NCI-H1436 (cell line): ENCODE results near the gene MICAL3.

Source experiments
- DNase-seq: peaks from one replicate; lab custom pipeline; 2025; lab: John Stamatoyannopoulos, UW

The MICAL3 gene

GRCh38 chr22:17815703-17816254 is 208.6 kb downstream of the MICAL3 start:
- no peak for DNase-seq

- DNase-seq: no peak
Observed at GRCh38 chr22:17814830-17815229, 209.5 kb downstream of the MICAL3 start.

- no peak for DNase-seq
Observed at GRCh38 chr22:17814084-17814483, 210.3 kb downstream of the MICAL3 start.

- DNase-seq: no peak
Observed at GRCh38 chr22:17811119-17811518, 213.2 kb downstream of the MICAL3 start.

GRCh38 chr22:17810570-17811116 is 213.7 kb downstream of the MICAL3 start:
- DNase-seq: no peak

GRCh38 chr22:17808693-17809403 is 215.5 kb downstream of the MICAL3 start:
- DNase-seq: peak; percentile 33

GRCh38 chr22:17807578-17808410 is 216.6 kb downstream of the MICAL3 start:
- no peak for DNase-seq

GRCh38 chr22:17807086-17807485 is 217.3 kb downstream of the MICAL3 start:
- no peak for DNase-seq

- DNase-seq: no peak
Observed at GRCh38 chr22:17806437-17806836, 217.9 kb downstream of the MICAL3 start.

GRCh38 chr22:17804331-17805080 is 219.9 kb downstream of the MICAL3 start:
- no peak for DNase-seq

- DNase-seq: no peak
Observed at GRCh38 chr22:17803609-17804270, 220.6 kb downstream of the MICAL3 start.

GRCh38 chr22:17802822-17803221 is 221.5 kb downstream of the MICAL3 start:
- no peak for DNase-seq

- DNase-seq: no peak
Observed at GRCh38 chr22:17802411-17802810, 221.9 kb downstream of the MICAL3 start.

GRCh38 chr22:17797721-17798559 is 226.4 kb downstream of the MICAL3 start:
- DNase-seq: no peak

- DNase-seq: no peak
Observed at GRCh38 chr22:17796695-17797094, 227.7 kb downstream of the MICAL3 start.

- no peak for DNase-seq
Observed at GRCh38 chr22:17795661-17796548, 228.5 kb downstream of the MICAL3 start.

- DNase-seq: no peak
Observed at GRCh38 chr22:17794726-17795542, 229.4 kb downstream of the MICAL3 start.

GRCh38 chr22:17792854-17793434 is 231.4 kb downstream of the MICAL3 start:
- no peak for DNase-seq
